ENCODE results near the gene RPL31. TPM values are rescaled to one million over a fixed set of nuclear protein-coding genes. Genes with fewer than 3 reads are reported as not detected.

The RPL31 gene
- polyA plus RNA-seq, 10 donors = 3,258 to 4,486 (median 3,722) TPM

GRCh38 chr2:101052147-101052546 lies 50.1 kb downstream of the RPL31 start:
- DNase-seq = no peak

DNA sequence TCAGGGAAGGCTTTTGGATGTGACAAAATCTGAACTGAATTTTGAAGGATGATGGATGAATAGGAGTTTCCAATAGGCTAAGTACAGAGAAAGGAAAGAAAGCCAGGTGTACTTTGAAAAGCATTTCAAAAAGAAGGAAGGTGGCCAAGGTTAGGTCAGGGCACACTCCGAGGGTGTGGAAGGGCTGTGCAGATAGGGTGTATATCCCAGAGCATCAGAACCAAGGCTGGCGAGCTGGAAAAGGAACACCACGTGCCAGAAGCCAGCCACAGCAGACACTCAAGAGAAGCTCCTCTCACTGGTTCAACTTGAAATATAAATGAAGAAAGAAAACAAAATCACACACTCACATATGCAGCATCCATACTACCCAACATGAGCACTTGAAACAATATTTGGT lies 51.0 kb downstream of the RPL31 start:
- DNase-seq = no peak

Other genes with a start within 250 kb of the RPL31 start
- gene NPAS2, start 182.2 kb upstream of the RPL31 start, polyA plus RNA-seq (ENCODE audit: insufficient read length in 10 of 10) = 10 to 100 TPM in 7 of 10 donors, 1 to 10 TPM in 3; 6.1 to 12.1 (median 10.5) TPM
- 10 to 100 TPM; 15.0 to 27.4 (median 19.6) TPM for gene TBC1D8, start 149.1 kb downstream of the RPL31 start, polyA plus RNA-seq (ENCODE audit: insufficient read length in 10 of 10)

Measured in muscle of back (tissue), 11 donors.